IPS-18a (cell line): ENCODE measurements around the gene WFDC6.
"Not testable (repeated sequence)": the region's sequence is repeated elsewhere in the genome, so short reads cannot be mapped to it uniquely, and the experiment has no call there.

Experiments
- H3K27ac ChIP-seq: one replicate; pipeline ENCODE4 v1.5.1; 2013; ENCODE audit warnings: low read length
- H3K27me3 ChIP-seq: one replicate; pipeline ENCODE4 v1.6.1; 2013; ENCODE audit warnings: mild to moderate bottlenecking, low read length; ENCODE audit not compliant: control insufficient read depth, insufficient read depth
- H3K36me3 ChIP-seq: one replicate; pipeline ENCODE4 v1.6.1; 2013; ENCODE audit warnings: low read depth, low read length; ENCODE audit not compliant: control insufficient read depth
- H3K4me1 ChIP-seq: one replicate; pipeline ENCODE4 v1.6.1; 2013; ENCODE audit warnings: low read depth, low read length; ENCODE audit not compliant: control insufficient read depth
- H3K4me3 ChIP-seq: one replicate; pipeline ENCODE4 v1.5.1; 2013; ENCODE audit warnings: low read length
- H3K9ac ChIP-seq: one replicate; pipeline ENCODE4 v1.6.1; 2013; ENCODE audit warnings: mild to moderate bottlenecking, low read length, moderate library complexity
- H3K9me3 ChIP-seq: one replicate; pipeline ENCODE4 v1.6.1; 2013; ENCODE audit warnings: low read depth, low read length; ENCODE audit not compliant: control insufficient read depth

Gene WFDC6

GRCh38 chr20:45539382-45539781 lies at the start of gene WFDC6:
Gene WFDC6, minus strand, starts transcription at chr20:45539482. Its CDS starts 75 bp downstream, at chr20:45539407.
- Histone ChIP-seq H3K4me1 (no peaks in the 10 kb centered on the region), H3K9ac (no peak within 1 kb of the TSS), H3K27ac (no peak within 1 kb of the TSS), H3K27me3 (no peaks in the 10 kb centered on the region), H3K4me3 (no peak within 1 kb of the TSS), H3K9me3 (no peaks in the 10 kb centered on the region), H3K36me3 (no peaks in the 10 kb centered on the region)

- Histone ChIP-seq H3K36me3 (no peaks in the 10 kb centered on the region), H3K9ac (no peak overlapping the region), H3K27ac (no peak overlapping the region), H3K4me3 (no peak overlapping the region), H3K27me3 (no peaks in the 10 kb centered on the region), H3K4me1 (peaks cover 1% of the 10 kb centered on the region), H3K9me3 (no peaks in the 10 kb centered on the region)
Observed at GRCh38 chr20:45588800-45589199, 49.5 kb upstream of the WFDC6 start.

GRCh38 chr20:45585986-45586385 lies 46.7 kb upstream of the WFDC6 start:
- not testable (repeated sequence) for H3K27ac ChIP-seq, H3K36me3 ChIP-seq, H3K9me3 ChIP-seq, H3K27me3 ChIP-seq, H3K9ac ChIP-seq, H3K4me3 ChIP-seq
- peaks cover 15% of the 10 kb centered on the region for H3K4me1 ChIP-seq

GRCh38 chr20:45584294-45584693 lies 45.0 kb upstream of the WFDC6 start:
- not testable (repeated sequence) for H3K36me3 ChIP-seq, H3K27ac ChIP-seq, H3K9me3 ChIP-seq, H3K4me3 ChIP-seq, H3K27me3 ChIP-seq, H3K9ac ChIP-seq
- H3K4me1 ChIP-seq: peaks cover 15% of the 10 kb centered on the region

GRCh38 chr20:45583502-45583901 lies 44.2 kb upstream of the WFDC6 start:
- Histone ChIP-seq H3K27me3 (no peaks in the 10 kb centered on the region), H3K4me3 (peak overlapping the region; percentile 30), H3K9ac (no peak overlapping the region), H3K27ac (no peak overlapping the region), H3K36me3 (no peaks in the 10 kb centered on the region), H3K4me1 (peaks cover 15% of the 10 kb centered on the region), H3K9me3 (no peaks in the 10 kb centered on the region)

GRCh38 chr20:45581702-45582101 lies 42.4 kb upstream of the WFDC6 start:
- no peaks in the 10 kb centered on the region for H3K36me3 ChIP-seq
- peaks cover 21% of the 10 kb centered on the region for H3K4me1 ChIP-seq
- H3K9me3 ChIP-seq: no peaks in the 10 kb centered on the region
- H3K27ac ChIP-seq: no peak overlapping the region
- H3K9ac ChIP-seq: no peak overlapping the region
- H3K27me3 ChIP-seq: no peaks in the 10 kb centered on the region
- H3K4me3 ChIP-seq: no peak overlapping the region

- no peaks in the 10 kb centered on the region for H3K27me3 ChIP-seq
- no peak within 1 kb of the TSS for H3K9ac ChIP-seq
- H3K4me1 ChIP-seq: peaks cover 21% of the 10 kb centered on the region
- H3K36me3 ChIP-seq: no peaks in the 10 kb centered on the region
- H3K27ac ChIP-seq: no peak within 1 kb of the TSS
- H3K4me3 ChIP-seq: no peak within 1 kb of the TSS
- no peaks in the 10 kb centered on the region for H3K9me3 ChIP-seq
Observed at GRCh38 chr20:45579184-45579583, 39.9 kb upstream of the WFDC6 start, which contains the start of gene WFDC8. Gene WFDC8, minus strand, starts transcription at chr20:45579284. Its CDS starts 37 bp downstream, at chr20:45579247.

- no peak overlapping the region for H3K4me3 ChIP-seq
- no peak overlapping the region for H3K9ac ChIP-seq
- peaks cover 14% of the 10 kb centered on the region for H3K4me1 ChIP-seq
- no peak overlapping the region for H3K27ac ChIP-seq
- H3K36me3 ChIP-seq: no peaks in the 10 kb centered on the region
- H3K9me3 ChIP-seq: no peaks in the 10 kb centered on the region
- H3K27me3 ChIP-seq: no peaks in the 10 kb centered on the region
Observed at GRCh38 chr20:45578231-45578630, 38.9 kb upstream of the WFDC6 start.

- H3K36me3 ChIP-seq: no peaks in the 10 kb centered on the region
- H3K27me3 ChIP-seq: no peaks in the 10 kb centered on the region
- no peak overlapping the region for H3K9ac ChIP-seq
- H3K4me3 ChIP-seq: no peak overlapping the region
- peaks cover 6% of the 10 kb centered on the region for H3K4me1 ChIP-seq
- H3K9me3 ChIP-seq: no peaks in the 10 kb centered on the region
- H3K27ac ChIP-seq: no peak overlapping the region
Observed at GRCh38 chr20:45576995-45577394, 37.7 kb upstream of the WFDC6 start.

- no peaks in the 10 kb centered on the region for H3K36me3 ChIP-seq
- no peak overlapping the region for H3K27ac ChIP-seq
- no peak overlapping the region for H3K9ac ChIP-seq
- H3K27me3 ChIP-seq: no peaks in the 10 kb centered on the region
- H3K9me3 ChIP-seq: no peaks in the 10 kb centered on the region
- no peak overlapping the region for H3K4me3 ChIP-seq
- H3K4me1 ChIP-seq: peaks cover 6% of the 10 kb centered on the region
Observed at GRCh38 chr20:45575931-45576330, 36.6 kb upstream of the WFDC6 start.

- H3K9ac ChIP-seq, H3K27me3 ChIP-seq, H3K27ac ChIP-seq, H3K4me1 ChIP-seq, H3K36me3 ChIP-seq, H3K9me3 ChIP-seq, H3K4me3 ChIP-seq: not testable (repeated sequence)
Observed at GRCh38 chr20:45569650-45570049, 30.4 kb upstream of the WFDC6 start.

- H3K9me3 ChIP-seq: no peaks in the 10 kb centered on the region
- no peaks in the 10 kb centered on the region for H3K27me3 ChIP-seq
- no peak overlapping the region for H3K9ac ChIP-seq
- H3K4me1 ChIP-seq: no peaks in the 10 kb centered on the region
- H3K4me3 ChIP-seq: no peak overlapping the region
- H3K36me3 ChIP-seq: no peaks in the 10 kb centered on the region
- H3K27ac ChIP-seq: no peak overlapping the region
Observed at GRCh38 chr20:45564760-45565276, 25.5 kb upstream of the WFDC6 start.
